GM19372 (cell line): ENCODE data around the gene CAMK1.

Source experiments
- ATAC-seq: cut with Tn5 transposase; IDR thresholded peaks from one replicate; pipeline ENCODE4 v1.9.1; 2021; ENCODE audit warnings: mild to moderate bottlenecking, low read depth, moderate library complexity; ENCODE audit not compliant: unreplicated experiment

The CAMK1 gene

DNA sequence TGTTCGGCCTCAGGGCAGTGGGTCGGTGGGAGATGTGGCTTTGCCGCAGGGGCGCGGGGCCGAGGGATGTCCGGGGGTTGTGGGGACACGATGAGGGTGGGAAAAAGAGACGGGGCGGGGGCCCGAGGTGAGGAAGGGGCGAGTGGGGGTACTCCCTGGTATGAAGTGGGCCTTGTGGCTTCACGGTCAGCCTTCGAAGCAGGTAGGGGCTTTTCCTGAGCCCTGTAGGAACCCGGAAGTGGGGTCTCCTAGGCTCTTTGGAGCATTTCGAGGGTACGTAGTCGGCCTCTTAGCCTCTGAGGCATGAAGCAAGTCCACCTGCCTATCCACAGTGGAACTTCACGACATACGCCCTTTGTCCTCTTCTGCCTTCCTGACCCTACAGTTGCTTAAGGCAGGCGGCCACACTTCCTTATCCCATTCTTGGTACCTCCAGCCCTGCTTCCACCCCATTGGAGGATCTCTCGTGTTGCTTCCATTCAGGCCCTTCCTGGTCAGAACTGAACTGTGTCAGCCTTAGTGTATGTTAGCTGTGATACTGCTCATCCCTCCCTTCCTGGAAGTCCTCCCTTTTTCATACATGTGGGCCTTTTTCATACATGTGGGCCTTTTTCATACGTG is 23.5 kb upstream of the CAMK1 start:
- no peak for ATAC-seq

- peak; percentile 80 for ATAC-seq
These were observed 22.8 kb upstream of the CAMK1 start, which contains the start of the genes ARPC4 and TADA3 for GRCh38 chr3:9792405-9793160. ARPC4 (plus strand) TSS chr3:9793082; CDS start chr3:9793122, 40 bp downstream. TADA3 (minus strand) TSS chr3:9792473; CDS start chr3:9791466, 1,007 bp downstream.

DNA sequence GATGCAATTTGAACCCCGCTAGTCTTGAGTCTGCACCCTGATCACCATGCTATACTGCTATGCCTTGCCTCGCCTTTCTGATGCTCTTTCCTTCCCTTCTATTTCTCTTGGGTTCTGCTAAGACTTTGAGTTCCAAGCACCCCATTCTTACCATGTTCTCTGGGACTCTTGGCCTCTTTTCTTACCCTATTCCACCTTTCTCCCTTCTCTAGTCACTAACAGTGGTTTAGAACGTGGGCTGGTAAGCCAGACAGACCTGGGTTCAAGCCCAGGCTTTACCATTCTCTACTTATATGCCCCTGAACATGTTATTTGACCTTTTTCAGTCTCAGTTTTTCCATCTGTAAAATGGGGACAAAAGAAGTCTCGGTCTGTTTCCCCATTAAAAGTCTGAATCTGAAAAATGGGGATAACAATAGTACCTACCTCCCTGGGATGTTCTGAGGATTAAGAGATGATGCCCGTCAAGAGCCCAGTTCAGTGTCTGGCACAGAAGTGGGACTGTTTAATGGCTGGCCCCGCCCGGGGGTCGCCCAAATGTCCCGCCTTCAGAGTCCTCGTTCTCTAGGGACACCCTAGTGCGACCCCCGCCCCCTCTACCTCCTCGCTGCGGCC is 22.1 kb upstream of the CAMK1 start:
- no peak for ATAC-seq

DNA sequence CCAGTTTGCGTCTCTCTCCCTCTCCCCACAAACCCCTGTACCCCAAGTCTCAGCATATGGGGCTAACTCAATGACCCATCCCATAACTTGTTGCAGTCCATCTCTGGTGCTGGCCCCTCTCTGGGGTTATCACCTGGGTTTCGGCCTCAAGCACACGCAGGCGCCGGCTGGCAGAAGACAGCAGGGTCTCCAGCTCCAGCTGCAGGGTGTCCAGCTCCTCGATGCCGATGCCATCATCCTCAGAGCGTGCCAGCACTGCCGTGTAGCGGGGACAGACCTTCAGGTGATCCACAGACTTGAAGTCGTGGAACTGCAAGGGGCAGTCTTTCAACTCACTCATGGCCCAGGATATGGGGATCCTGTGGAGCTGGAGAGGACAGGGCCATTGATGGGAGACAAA is 21.4 kb upstream of the CAMK1 start:
- no peak for ATAC-seq

DNA sequence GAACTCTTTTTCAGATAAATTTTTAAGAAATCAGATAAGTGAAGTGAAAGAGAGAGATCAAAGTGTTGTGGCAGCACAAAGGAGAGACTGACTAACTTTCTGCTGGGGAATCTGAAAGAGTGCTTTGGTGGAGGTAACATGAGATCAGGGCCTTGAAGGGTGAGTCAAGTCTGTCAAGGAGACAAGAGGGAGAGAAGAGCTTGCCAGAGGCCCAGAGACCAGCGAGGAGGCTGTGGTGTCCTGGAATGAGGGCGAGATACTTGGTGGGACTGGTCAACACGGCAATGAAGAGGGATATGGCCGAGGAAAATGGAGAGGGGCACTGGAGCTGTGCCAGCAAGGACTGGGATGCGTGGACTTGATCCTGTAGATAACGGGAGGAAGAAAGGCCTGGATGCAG is 18.0 kb upstream of the CAMK1 start:
- ATAC-seq = no peak

GRCh38 chr3:9786825-9787669 is 17.3 kb upstream of the CAMK1 start:
- ATAC-seq = no peak

- no peak for ATAC-seq
These were observed 16.5 kb upstream of the CAMK1 start for GRCh38 chr3:9786209-9786739.

GRCh38 chr3:9785602-9786001 is 15.9 kb upstream of the CAMK1 start:
- ATAC-seq = no peak

DNA sequence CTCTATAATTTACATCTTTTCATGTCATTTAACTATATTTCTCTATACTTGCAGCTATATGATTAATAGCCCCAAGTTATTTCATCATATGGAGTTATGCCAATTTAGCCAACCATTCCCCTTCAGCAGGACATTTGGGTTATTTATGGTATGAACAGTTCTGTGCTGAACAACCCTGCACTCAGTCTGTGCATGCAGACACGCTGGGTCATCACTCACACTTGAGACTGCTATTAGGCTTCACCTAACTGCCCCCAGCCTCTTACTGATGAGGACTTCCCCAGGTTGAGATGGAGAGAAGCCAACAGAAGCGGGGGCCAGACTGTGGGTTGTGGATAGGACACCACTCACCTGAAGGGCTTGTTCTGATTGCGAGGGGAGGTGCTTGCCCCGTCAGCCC is 15.2 kb upstream of the CAMK1 start:
- no peak for ATAC-seq

DNA sequence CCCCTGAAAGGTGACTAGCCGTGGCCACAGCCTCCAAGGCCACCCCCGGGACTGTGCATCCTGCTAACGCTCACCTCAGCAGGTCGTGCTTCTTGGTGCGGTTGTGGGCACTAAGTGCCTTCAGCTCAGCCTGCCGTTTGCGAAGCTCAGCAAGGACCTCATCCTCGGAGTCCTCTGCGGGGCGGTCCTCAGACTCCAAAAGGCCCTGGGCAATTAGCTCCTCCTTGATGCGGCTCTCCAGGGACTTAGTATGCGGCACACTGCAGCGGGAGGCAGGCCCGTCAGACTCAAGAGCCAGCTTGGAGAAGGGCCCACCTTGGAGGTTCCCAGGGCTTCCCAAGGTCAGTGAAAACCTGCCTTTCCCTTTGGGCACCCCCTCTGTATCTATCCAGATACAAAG is 14.2 kb upstream of the CAMK1 start:
- ATAC-seq = no peak

GRCh38 chr3:9782770-9783169 is 13.0 kb upstream of the CAMK1 start:
- ATAC-seq = no peak

- no peak for ATAC-seq
These were observed 12.3 kb upstream of the CAMK1 start for GRCh38 chr3:9781978-9782603.

- no peak for ATAC-seq
These were observed 11.8 kb upstream of the CAMK1 start for GRCh38 chr3:9781551-9781950.

GRCh38 chr3:9780910-9781309 is 11.2 kb upstream of the CAMK1 start:
- no peak for ATAC-seq

- ATAC-seq = no peak
These were observed 10.7 kb upstream of the CAMK1 start for GRCh38 chr3:9780458-9780812.

GRCh38 chr3:9779721-9780457 is 10.1 kb upstream of the CAMK1 start:
- peak; percentile 71 for ATAC-seq

GRCh38 chr3:9779075-9779593 is 9.4 kb upstream of the CAMK1 start:
- no peak for ATAC-seq

- no peak for ATAC-seq
These were observed 8.7 kb upstream of the CAMK1 start for GRCh38 chr3:9778143-9779074.
